Heart left ventricle (tissue), 16 donors: ENCODE results near the gene PIK3C2G. TPM values are rescaled to one million over a fixed set of nuclear protein-coding genes. Genes with fewer than 3 reads are reported as not detected.

Experiments
- ATAC-seq, 4 donors: fragments of 200-7000 bp; cut with Tn5 transposase; one replicate each; pipeline ENCODE4 v1.9.1; 2020 to 2022; ENCODE audit warnings: moderate library complexity in 4 of 4, mild to moderate bottlenecking in 3 of 4, moderate number of reproducible peaks in 1 of 4
- DNase-seq, 5 donors: peaks; one replicate each; pipeline ENCODE4 v3.0.0-alpha.2; 2020
- H3K27ac ChIP-seq, 12 donors: fragments of 200-600 bp; sonication (generic) in 4 of 12; one replicate each; pipeline versions ENCODE4 v1.5.0 to v1.8.0; 2016 to 2022; ENCODE audit warnings: mild to moderate bottlenecking in 2 of 12
- H3K27me3 ChIP-seq, 9 donors: fragments of 200-600 bp; sonication (generic) in 2 of 9; one replicate each; pipeline versions ENCODE4 v1.5.1 to v1.8.0; 2016 to 2022; ENCODE audit warnings: mild to moderate bottlenecking in 3 of 9
- H3K36me3 ChIP-seq, 9 donors: fragments of 200-600 bp; sonication (generic) in 2 of 9; one replicate each; pipeline versions ENCODE4 v1.5.0 to v1.8.0; 2018 to 2022; ENCODE audit warnings: mild to moderate bottlenecking in 2 of 9
- H3K4me1 ChIP-seq, 12 donors: fragments of 200-600 bp; sonication (generic) in 4 of 12; one replicate each; pipeline versions ENCODE4 v1.5.0 to v1.8.0; 2016 to 2022; ENCODE audit warnings: mild to moderate bottlenecking in 3 of 12
- H3K4me3 ChIP-seq, 12 donors: fragments of 200-600 bp; sonication (generic) in 4 of 12; one replicate each; pipeline versions ENCODE4 v1.5.0 to v1.8.0; 2017 to 2022; ENCODE audit warnings: mild to moderate bottlenecking in 9 of 12, moderate library complexity in 4 of 12
- H3K9me3 ChIP-seq, 12 donors: fragments of 200-600 bp; sonication (generic) in 4 of 12; one replicate each; pipeline versions ENCODE4 v1.5.0 to v1.8.0; 2016 to 2022; ENCODE audit warnings: mild to moderate bottlenecking in 1 of 12
- POLR2A ChIP-seq, 2 donors: fragments of 450-650 bp; IDR thresholded peaks; one replicate each; pipeline ENCODE4 v1.6.1; 2017; ENCODE audit warnings: antibody characterized with exemption in 2 of 2, mild to moderate bottlenecking in 2 of 2, moderate library complexity in 2 of 2
- WGBS, 4 donors: extraction: QIAGEN DNeasy Blood & Tissue Kit in 2 of 4; methylation state at CpG; one replicate each; pipeline versions ENCODE4 v1.1.5 to v1.1.7; 2013 to 2018; 5-methylcytosine and 5-hydroxymethylcytosine counted together
- intact Hi-C, 10 donors: fragments of 100-400 bp; cut with DNase I; formaldehyde crosslinking; loops; one replicate each; pipeline versions ENCODE4 v1.11.1 to v1.14.2; 2022
- polyA plus RNA-seq, 2 donors: library from polyadenylated mRNA; stranded (reverse); fragments of 200-250 nt; gene quantifications; one replicate each; pipeline ENCODE4 v1.2.3, GENCODE V29; 2013
- total RNA-seq, 9 donors: library from RNA; depleted of rRNA in 2 of 9; stranded (reverse); fragments of >200 nt in 2 of 9; fragmentation: NEBNext Ultra II Directional in 3 of 9; extraction: Animal tissue kit (Norgen Biotek cat#: 25700) in 3 of 9; gene quantifications; one replicate each; pipeline versions ENCODE4 v1.1.0 to v1.2.4, GENCODE V29; 2016 to 2023
- TF ChIP-seq, protein P1 (sequence below), 12 donors: fragments of 200-600 bp; sonication (generic) in 4 of 12; IDR thresholded peaks; one replicate each; pipeline versions ENCODE4 v1.5.0 to v1.8.0; 2018 to 2022; ENCODE audit warnings: antibody characterized with exemption in 12 of 12, mild to moderate bottlenecking in 5 of 12
- donor health status: ischemic (EF 13 %, LVEDD 7.1; RV severe dilation, severe dysfunction).
- donor health status: healthy with polysubstance abuse.
- donor health status: DM: no; HTN: yes; CAD: no.
- donor health status: DM: no; HTN: no; CAD: no.
- donor health status: ischemic (EF 25% LVEDD 6.9; RV normal size, moderate dysfunction).
- donor health status: ischemic (EF 25% LVEDD 5.7; RV mildly dilated, moderate dysfunction).
- donor health status: healthy.
- donor health status: DM: yes; HTN: yes; CAD: no.
- donor health status: ischemic (EF 35%, LVEDD 5.7; RV mildly dilated, moderate dysfunction).
- donor health status: nonischemic (EF 11% LVEDD 7.7; RV severe dilation, severe dysfunction).
- donor health status: DM: yes; HTN: yes; CAD: no.
- donor health status: PGD.
- donor health status: ischemic (EF 29% LVEDD 5.4; RV normal size, mild dysfunction).
- donor health status: nonischemic (EF 23%, LVEDD 6.1; RV moderate dilation, normal function).

The PIK3C2G gene
- total and polyA plus RNA-seq, 11 donors: not detected

DNA sequence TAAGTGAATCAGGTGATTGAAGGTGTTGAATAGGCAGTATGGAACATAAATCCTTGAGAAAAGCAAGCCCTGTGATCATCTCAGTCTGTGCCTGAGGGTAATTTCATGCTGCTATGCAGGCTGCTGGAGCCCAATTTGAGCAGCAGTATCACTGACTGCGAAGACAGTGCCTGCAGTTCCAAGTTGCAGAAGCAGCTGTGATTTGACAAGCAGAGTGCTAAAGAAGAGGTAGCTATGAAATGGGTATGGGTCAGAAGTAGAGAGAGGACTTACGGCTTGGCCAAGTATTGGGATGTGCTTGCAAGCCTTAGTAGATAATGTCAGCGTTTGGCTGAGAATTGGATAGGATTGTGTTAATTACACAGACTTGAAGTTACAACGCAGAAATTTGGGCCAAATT is 22.5 kb downstream of the PIK3C2G start:
- Histone ChIP-seq H3K27ac (peak overlapping the region in 3 of 12 donors; percentile 4 to 10 (median 8)), H3K36me3 (no peaks in the 10 kb centered on the region), H3K4me3 (no peak overlapping the region), H3K27me3 (no peaks in the 10 kb centered on the region), H3K4me1 (peaks cover 0 to 3% (median 0%) of the 10 kb centered on the region in 12 donors), H3K9me3 (peaks cover 0 to 8% (median 0%) of the 10 kb centered on the region in 12 donors)
- intact Hi-C loops: no loop called here
- 54 to 64% (median 58%) methylated on average over 4 of the region's 4 CpGs for WGBS, 4 donors
- ATAC-seq (no peak), DNase-seq (no peak)
- TF ChIP-seq, protein P1, sequence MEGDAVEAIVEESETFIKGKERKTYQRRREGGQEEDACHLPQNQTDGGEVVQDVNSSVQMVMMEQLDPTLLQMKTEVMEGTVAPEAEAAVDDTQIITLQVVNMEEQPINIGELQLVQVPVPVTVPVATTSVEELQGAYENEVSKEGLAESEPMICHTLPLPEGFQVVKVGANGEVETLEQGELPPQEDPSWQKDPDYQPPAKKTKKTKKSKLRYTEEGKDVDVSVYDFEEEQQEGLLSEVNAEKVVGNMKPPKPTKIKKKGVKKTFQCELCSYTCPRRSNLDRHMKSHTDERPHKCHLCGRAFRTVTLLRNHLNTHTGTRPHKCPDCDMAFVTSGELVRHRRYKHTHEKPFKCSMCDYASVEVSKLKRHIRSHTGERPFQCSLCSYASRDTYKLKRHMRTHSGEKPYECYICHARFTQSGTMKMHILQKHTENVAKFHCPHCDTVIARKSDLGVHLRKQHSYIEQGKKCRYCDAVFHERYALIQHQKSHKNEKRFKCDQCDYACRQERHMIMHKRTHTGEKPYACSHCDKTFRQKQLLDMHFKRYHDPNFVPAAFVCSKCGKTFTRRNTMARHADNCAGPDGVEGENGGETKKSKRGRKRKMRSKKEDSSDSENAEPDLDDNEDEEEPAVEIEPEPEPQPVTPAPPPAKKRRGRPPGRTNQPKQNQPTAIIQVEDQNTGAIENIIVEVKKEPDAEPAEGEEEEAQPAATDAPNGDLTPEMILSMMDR (IDR thresholded peaks at IDR 0.05): no peak
- no peak for TF ChIP-seq POLR2A (IDR thresholded peaks at IDR 0.05)

DNA sequence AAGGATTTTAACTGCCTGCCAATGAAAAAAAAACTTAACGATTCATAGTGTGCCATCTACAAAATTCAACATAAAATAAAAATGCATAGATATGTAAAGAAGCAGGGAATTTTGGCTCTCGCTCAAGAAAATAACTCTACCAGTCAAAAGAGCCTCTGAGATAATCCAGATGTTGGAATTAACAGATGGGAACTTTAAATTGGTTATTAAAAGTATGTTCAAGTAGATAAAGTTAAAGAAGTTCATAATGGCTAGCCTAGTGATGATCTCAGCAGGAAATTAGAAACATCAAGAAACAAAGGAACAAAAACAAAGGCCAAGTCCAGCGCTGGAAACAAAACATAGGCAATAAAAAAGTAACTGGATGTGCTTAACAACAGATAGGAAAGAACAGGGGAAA is 23.1 kb downstream of the PIK3C2G start:
- ATAC-seq (no peak), DNase-seq (no peak)
- Histone ChIP-seq H3K4me1 (peaks cover 0 to 3% (median 0%) of the 10 kb centered on the region in 12 donors), H3K27ac (peak overlapping the region in 4 of 12 donors; percentile 4 to 31 (median 9)), H3K36me3 (no peaks in the 10 kb centered on the region), H3K4me3 (no peak overlapping the region), H3K9me3 (peaks cover 0 to 8% (median 0%) of the 10 kb centered on the region in 12 donors), H3K27me3 (no peaks in the 10 kb centered on the region)
- no peak for TF ChIP-seq POLR2A (IDR thresholded peaks at IDR 0.05)
- TF ChIP-seq, protein P1 (IDR thresholded peaks at IDR 0.05): no peak
- 43 to 55% (median 49%) methylated on average over 3 of the region's 3 CpGs for WGBS, 4 donors
- intact Hi-C loops: no loop called here

DNA sequence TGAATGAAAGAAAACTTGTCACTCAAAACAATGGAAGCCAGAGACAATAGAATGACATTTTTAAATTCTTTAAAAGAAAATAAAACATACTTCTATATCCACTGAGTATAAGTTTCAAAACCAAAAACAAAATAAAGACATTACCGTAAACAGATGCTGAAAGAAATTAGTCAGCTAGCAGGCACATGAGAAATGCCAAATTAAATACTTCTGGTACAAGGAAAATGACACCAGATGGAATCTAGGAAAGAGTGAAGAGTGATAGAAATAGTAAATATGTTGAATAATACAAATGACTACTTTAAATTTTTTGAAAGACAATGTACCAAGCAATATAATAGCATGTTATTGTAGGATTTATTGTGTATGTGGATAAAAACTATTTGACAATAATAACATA is 23.8 kb downstream of the PIK3C2G start:
- 47 to 89% (median 87%) methylated on average over 1 of the region's 1 CpG for WGBS, 4 donors
- intact Hi-C loops: no loop called here
- TF ChIP-seq, protein P1 (IDR thresholded peaks at IDR 0.05): no peak
- no peak for TF ChIP-seq POLR2A (IDR thresholded peaks at IDR 0.05)
- Histone ChIP-seq H3K4me1 (peaks cover 0 to 3% (median 0%) of the 10 kb centered on the region in 12 donors), H3K27ac (no peak overlapping the region), H3K36me3 (no peaks in the 10 kb centered on the region), H3K27me3 (no peaks in the 10 kb centered on the region), H3K4me3 (no peak overlapping the region), H3K9me3 (peaks cover 0 to 8% (median 0%) of the 10 kb centered on the region in 12 donors)
- ATAC-seq (no peak), DNase-seq (no peak)

DNA sequence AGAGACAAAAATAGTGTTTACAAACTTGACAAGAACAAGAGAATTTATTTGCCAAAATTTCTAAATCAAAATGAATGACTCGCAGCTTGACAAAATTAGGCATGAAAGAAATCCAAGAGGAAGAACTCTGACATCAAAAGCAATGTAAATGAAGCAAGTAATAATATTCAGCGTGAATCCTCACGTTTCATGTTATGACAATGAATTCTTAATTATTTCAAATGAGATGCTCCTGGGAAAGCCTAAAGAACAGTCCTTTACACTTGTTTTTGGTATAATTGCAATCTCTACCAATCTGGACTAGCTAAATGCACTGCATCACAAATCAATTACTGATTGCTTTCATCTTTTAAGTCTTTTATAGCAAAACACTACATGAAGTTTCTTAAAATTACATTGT is 29.1 kb downstream of the PIK3C2G start:
- H3K4me3 ChIP-seq: peak overlapping the region in 1 of 12 donors; percentile 17
- no peak overlapping the region for H3K27ac ChIP-seq
- no peak for ATAC-seq
- H3K36me3 ChIP-seq: no peaks in the 10 kb centered on the region
- intact Hi-C loops: no loop called here
- TF ChIP-seq, protein P1 (IDR thresholded peaks at IDR 0.05): no peak
- TF ChIP-seq POLR2A (IDR thresholded peaks at IDR 0.05): no peak
- no peaks in the 10 kb centered on the region for H3K4me1 ChIP-seq
- no peak for DNase-seq
- WGBS, 4 donors: 69 to 78% (median 73%) methylated on average over 3 of the region's 3 CpGs
- no peaks in the 10 kb centered on the region for H3K27me3 ChIP-seq
- peaks cover 0 to 8% (median 0%) of the 10 kb centered on the region in 12 donors for H3K9me3 ChIP-seq
